D341Med (cell line): Measurements from ENCODE around the gene CHMP2A.
"Not testable (repeated sequence)": the region's sequence is repeated elsewhere in the genome, so short reads cannot be mapped to it uniquely, and the experiment has no call there.

Experiments used
- DNase-seq: peaks from one replicate; pipeline ENCODE4 v3.0.0; 2012; ENCODE audit warnings: low spot score

The CHMP2A gene

GRCh38 chr19:58555369-58555885, 522 bp upstream of the CHMP2A start:
- DNase-seq: no peak

- DNase-seq: no peak
Measured at GRCh38 chr19:58553799-58554493, 959 bp downstream of the CHMP2A start.

GRCh38 chr19:58552655-58553054, 2.2 kb downstream of the CHMP2A start:
- DNase-seq: no peak

- DNase-seq: no peak
Measured at GRCh38 chr19:58551577-58552471, 3.1 kb downstream of the CHMP2A start.

- no peak for DNase-seq
Measured at GRCh38 chr19:58551123-58551497, 3.8 kb downstream of the CHMP2A start.

- DNase-seq: no peak
Measured at GRCh38 chr19:58550362-58551122, 4.4 kb downstream of the CHMP2A start.

- DNase-seq: no peak
Measured at GRCh38 chr19:58549664-58550361, 5.1 kb downstream of the CHMP2A start.

GRCh38 chr19:58548859-58549663, 5.8 kb downstream of the CHMP2A start:
- DNase-seq: no peak

- no peak for DNase-seq
Measured at GRCh38 chr19:58547323-58548312, 7.3 kb downstream of the CHMP2A start.

GRCh38 chr19:58546019-58546530, 8.8 kb downstream of the CHMP2A start:
- DNase-seq: no peak

GRCh38 chr19:58545286-58546018, 9.5 kb downstream of the CHMP2A start:
- no peak for DNase-seq

GRCh38 chr19:58544591-58545285, 10.2 kb downstream of the CHMP2A start:
- peak; percentile 96 for DNase-seq

GRCh38 chr19:58543826-58544590, 10.9 kb downstream of the CHMP2A start, which contains the start of gene TRIM28:
TSS of gene TRIM28 (plus strand) at chr19:58544064. CDS start at chr19:58544758, 694 bp downstream.
- DNase-seq: peak; percentile 100

- not testable (repeated sequence) for DNase-seq
Measured at GRCh38 chr19:58542641-58543372, 12.1 kb downstream of the CHMP2A start.

GRCh38 chr19:58539169-58539559, 15.7 kb downstream of the CHMP2A start:
- DNase-seq: not testable (repeated sequence)
